H9 (cell line): ENCODE data around the gene SOSTDC1. TPM values are rescaled to one million over a fixed set of nuclear protein-coding genes. Genes with fewer than 3 reads are reported as not detected.

Experiments used
- DNase-seq: peaks from one replicate; pipeline ENCODE4 v3.0.0-alpha.2; 2017
- H2AFZ ChIP-seq: one replicate; pipeline ENCODE4 v1.6.1; 2013; ENCODE audit warnings: mild to moderate bottlenecking, low read length, control low read depth, moderate library complexity
- H2AK5ac ChIP-seq: 2 replicates; pipeline ENCODE4 v1.6.1; 2013; ENCODE audit warnings: low read length, control low read depth, mixed read lengths; ENCODE audit not compliant: insufficient read length
- H2BK120ac ChIP-seq: one replicate; pipeline ENCODE4 v1.6.1; 2013; ENCODE audit warnings: low read depth, mild to moderate bottlenecking, low read length, control low read depth, inconsistent platforms; ENCODE audit not compliant: poor library complexity, severe bottlenecking
- H2BK12ac ChIP-seq: 2 replicates; pipeline ENCODE4 v1.6.1; 2013; ENCODE audit warnings: low read length, control low read depth, mixed read lengths, low read depth; ENCODE audit not compliant: insufficient read length
- H2BK15ac ChIP-seq: 2 replicates; pipeline ENCODE4 v1.6.1; 2013; ENCODE audit warnings: low read depth, low read length, control low read depth
- H2BK20ac ChIP-seq: one replicate; pipeline ENCODE4 v1.6.1; 2013; ENCODE audit warnings: low read depth, mild to moderate bottlenecking, low read length, control low read depth, inconsistent platforms; ENCODE audit not compliant: poor library complexity, severe bottlenecking
- H2BK5ac ChIP-seq: 2 replicates; pipeline ENCODE4 v1.6.1; 2013; ENCODE audit warnings: low read length, control low read depth, mixed read lengths; ENCODE audit not compliant: insufficient read length
- H3K14ac ChIP-seq: 2 replicates; pipeline ENCODE4 v1.6.1; 2013; ENCODE audit warnings: low read length, control low read depth; ENCODE audit not compliant: insufficient read depth
- H3K18ac ChIP-seq: 2 replicates; pipeline ENCODE4 v1.6.1; 2013; ENCODE audit warnings: low read depth, mild to moderate bottlenecking, mixed read lengths, low read length, control low read depth; ENCODE audit not compliant: insufficient read length
- H3K23ac ChIP-seq: 2 replicates; pipeline ENCODE4 v1.6.1; 2013; ENCODE audit warnings: low read length, control low read depth, mixed read lengths, low read depth; ENCODE audit not compliant: insufficient read length
- H3K23me2 ChIP-seq: 2 replicates; pipeline ENCODE4 v1.6.1; 2013; ENCODE audit warnings: low read depth, mild to moderate bottlenecking, mixed read lengths, low read length, control low read depth; ENCODE audit not compliant: insufficient read length, poor library complexity, severe bottlenecking
- H3K27ac ChIP-seq: 2 replicates; pipeline ENCODE4 v1.5.1; 2013; ENCODE audit warnings: low read length, control low read depth, mixed read lengths, low read depth; ENCODE audit not compliant: insufficient read length
- H3K27me3 ChIP-seq: 2 replicates; pipeline ENCODE4 v1.6.1; 2013; ENCODE audit warnings: low read length, control low read depth, inconsistent platforms; ENCODE audit not compliant: insufficient read depth
- H3K4ac ChIP-seq: 2 replicates; pipeline ENCODE4 v1.6.1; 2013; ENCODE audit warnings: low read depth, mild to moderate bottlenecking, control low read depth, inconsistent platforms, low read length, moderate library complexity
- H3K4me1 ChIP-seq: 2 replicates; pipeline ENCODE4 v1.6.1; 2013; ENCODE audit warnings: low read length, control low read depth, inconsistent platforms; ENCODE audit not compliant: insufficient read depth
- H3K4me2 ChIP-seq: 2 replicates; pipeline ENCODE4 v1.6.1; 2013; ENCODE audit warnings: low read length, control low read depth, mixed read lengths; ENCODE audit not compliant: insufficient read length, insufficient read depth
- H3K56ac ChIP-seq: 2 replicates; pipeline ENCODE4 v1.6.1; 2013; ENCODE audit warnings: low read depth, mild to moderate bottlenecking, mixed read lengths, low read length, control low read depth; ENCODE audit not compliant: insufficient read length
- H3K79me1 ChIP-seq: 2 replicates; pipeline ENCODE4 v1.6.1; 2013; ENCODE audit warnings: low read depth, mild to moderate bottlenecking, moderate library complexity, low read length, control low read depth, inconsistent platforms; ENCODE audit not compliant: insufficient read depth, poor library complexity, severe bottlenecking
- H3K79me2 ChIP-seq: 2 replicates; pipeline ENCODE4 v1.6.1; 2013; ENCODE audit warnings: low read length, control low read depth, inconsistent platforms; ENCODE audit not compliant: insufficient read depth
- H3K9ac ChIP-seq: 2 replicates; pipeline ENCODE4 v1.6.1; 2013; ENCODE audit warnings: low read length, control low read depth, mixed read lengths; ENCODE audit not compliant: insufficient read length; ENCODE audit errors: extremely low read depth
- H3K9me3 ChIP-seq: one replicate; pipeline ENCODE4 v1.6.1; 2013; ENCODE audit warnings: low read depth, low read length, inconsistent platforms; ENCODE audit not compliant: control insufficient read depth
- H3T11ph ChIP-seq: one replicate; pipeline ENCODE4 v1.6.1; 2013; ENCODE audit warnings: mild to moderate bottlenecking, low read length, control low read depth, inconsistent platforms
- H4K20me1 ChIP-seq: one replicate; pipeline ENCODE4 v1.6.1; 2013; ENCODE audit not compliant: control insufficient read depth, insufficient read length, insufficient read depth
- H4K5ac ChIP-seq: 2 replicates; pipeline ENCODE4 v1.6.1; 2013; ENCODE audit warnings: low read depth, mild to moderate bottlenecking, mixed read lengths, low read length, control low read depth; ENCODE audit not compliant: insufficient read length
- H4K8ac ChIP-seq: replicated peaks from 2 replicates; pipeline ENCODE4 v1.6.1; 2013; ENCODE audit warnings: low read length, control low read depth, mixed read lengths, low read depth; ENCODE audit not compliant: insufficient read length
- H4K91ac ChIP-seq: 2 replicates; pipeline ENCODE4 v1.6.1; 2013; ENCODE audit warnings: low read depth, mild to moderate bottlenecking, moderate library complexity, mixed read lengths, low read length, control low read depth; ENCODE audit not compliant: insufficient read length
- H3K27ac Mint-ChIP-seq, 3 experiments: 2 replicates in 2 of 3; 3 replicates in 1 of 3; pipeline ENCODE4 v1.8.0; 2020 to 2021; ENCODE audit warnings: mixed read lengths in 3 of 3, mild to moderate bottlenecking in 1 of 3, moderate library complexity in 1 of 3
- H3K27me3 Mint-ChIP-seq: 2 replicates; pipeline ENCODE4 v1.8.0; 2021; ENCODE audit warnings: low read depth, mild to moderate bottlenecking, moderate library complexity, mixed read lengths
- H3K36me3 Mint-ChIP-seq, 3 experiments: 2 replicates in 2 of 3; 3 replicates in 1 of 3; pipeline ENCODE4 v1.8.0; 2020 to 2021; ENCODE audit warnings: low read depth in 3 of 3, mixed read lengths in 3 of 3; ENCODE audit not compliant: insufficient read depth in 1 of 3
- H3K4me1 Mint-ChIP-seq, 2 experiments: 2 replicates each; pipeline ENCODE4 v1.8.0; 2020; ENCODE audit warnings: mixed read lengths in 2 of 2
- H3K4me3 Mint-ChIP-seq, 2 experiments: 2 replicates in 1 of 2; 3 replicates in 1 of 2; pipeline ENCODE4 v1.8.0; 2020 to 2021; ENCODE audit warnings: mild to moderate bottlenecking in 2 of 2, mixed read lengths in 2 of 2, moderate library complexity in 1 of 2
- H3K9me3 Mint-ChIP-seq, 2 experiments: 2 replicates in 1 of 2; 3 replicates in 1 of 2; pipeline ENCODE4 v1.8.0; 2020; ENCODE audit warnings: mild to moderate bottlenecking in 2 of 2, mixed read lengths in 2 of 2, moderate library complexity in 1 of 2
- WGBS: extraction: QIAGEN DNeasy Blood & Tissue Kit; methylation state at CpG from one replicate; pipeline ENCODE4 v1.1.7; 2013; ENCODE audit warnings: missing lambda C conversion rate, low lambda C conversion rate, mixed read lengths; ENCODE audit not compliant: insufficient read length; ENCODE audit errors: extremely low coverage; 5-methylcytosine and 5-hydroxymethylcytosine counted together
- total RNA-seq: library from RNA; stranded (reverse); gene quantifications from 2 replicates; pipeline ENCODE4 v1.2.1, GENCODE V29; 2021
- TF ChIP-seq, protein P1 (sequence below): fragments of 200-600 bp; sonication (generic); conservative IDR thresholded peaks from 3 replicates; pipeline ENCODE4 v1.8.0; 2021; ENCODE audit warnings: antibody characterized with exemption, mild to moderate bottlenecking

SOSTDC1 gene
- total RNA-seq, 1 experiment from 2014 or later, result not detected

DNA sequence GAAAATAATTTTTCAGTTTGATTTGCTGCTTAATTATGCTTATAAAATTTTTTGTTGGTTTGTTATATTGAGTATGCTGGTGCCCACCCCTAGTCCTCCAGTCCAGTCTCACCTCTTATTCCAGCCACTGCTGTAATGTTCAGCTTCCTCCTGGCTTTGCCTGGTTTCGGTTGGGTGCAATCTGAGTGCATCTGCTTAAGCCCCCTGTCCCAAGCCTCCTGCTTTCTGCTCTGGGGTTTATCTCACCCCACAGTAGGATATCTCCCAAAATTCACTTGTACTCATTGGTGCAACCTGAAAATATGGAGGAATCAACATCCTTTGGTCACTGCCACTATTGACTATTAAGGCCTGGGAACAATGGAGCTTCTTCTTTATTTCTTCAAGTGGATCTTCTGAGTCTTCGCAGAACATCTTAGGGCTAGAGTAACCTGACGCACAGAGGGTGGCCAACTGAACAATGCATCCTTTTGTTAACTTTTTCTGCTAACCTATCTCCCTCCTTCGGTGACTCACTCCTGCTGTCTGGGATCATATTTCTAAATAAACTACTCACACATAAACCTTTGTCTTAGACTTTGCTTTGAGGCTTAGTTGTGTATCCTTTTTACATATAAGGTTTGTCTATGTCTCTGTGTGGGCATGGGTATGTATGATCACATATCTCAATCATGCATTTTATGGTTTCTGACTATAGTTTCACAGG lies 19.1 kb upstream of the SOSTDC1 start:
- Histone ChIP-seq H3K9ac (no peak overlapping the region), H3K27ac (no peak overlapping the region), H3K9me3 (no peaks in the 10 kb centered on the region), H3K79me1 (no peaks in the 10 kb centered on the region), H3K23me2 (no peaks in the 10 kb centered on the region), H3K56ac (no peak overlapping the region), H3K4ac (no peak overlapping the region), H3T11ph (no peak overlapping the region), H2BK12ac (no peak overlapping the region), H4K5ac (no peak overlapping the region), H3K4me2 (no peak overlapping the region), H4K20me1 (no peaks in the 10 kb centered on the region), H2AK5ac (no peak overlapping the region), H2BK5ac (no peak overlapping the region), H2BK15ac (no peak overlapping the region), H2AFZ (no peak overlapping the region), H4K91ac (no peak overlapping the region), H2BK20ac (no peak overlapping the region), H2BK120ac (no peak overlapping the region), H3K27me3 (no peaks in the 10 kb centered on the region), H3K18ac (no peak overlapping the region), H3K23ac (no peak overlapping the region), H4K8ac (no peak overlapping the region), H3K14ac (no peak overlapping the region), H3K4me1 (no peaks in the 10 kb centered on the region; the same call in 1 of the 2 replicates), H3K79me2 (no peaks in the 10 kb centered on the region)
- WGBS, result no CpG with 5 or more reads among the region's 4 CpGs
- DNase-seq, result no peak
- no peak overlapping the region for H3K27ac Mint-ChIP-seq
- no peak overlapping the region for H3K4me3 Mint-ChIP-seq
- H3K9me3 Mint-ChIP-seq, result no peaks in the 10 kb centered on the region
- no peaks in the 10 kb centered on the region for H3K36me3 Mint-ChIP-seq
- peaks cover 10% of the 10 kb centered on the region in 2 experiments for H3K4me1 Mint-ChIP-seq
- TF ChIP-seq, protein P1, sequence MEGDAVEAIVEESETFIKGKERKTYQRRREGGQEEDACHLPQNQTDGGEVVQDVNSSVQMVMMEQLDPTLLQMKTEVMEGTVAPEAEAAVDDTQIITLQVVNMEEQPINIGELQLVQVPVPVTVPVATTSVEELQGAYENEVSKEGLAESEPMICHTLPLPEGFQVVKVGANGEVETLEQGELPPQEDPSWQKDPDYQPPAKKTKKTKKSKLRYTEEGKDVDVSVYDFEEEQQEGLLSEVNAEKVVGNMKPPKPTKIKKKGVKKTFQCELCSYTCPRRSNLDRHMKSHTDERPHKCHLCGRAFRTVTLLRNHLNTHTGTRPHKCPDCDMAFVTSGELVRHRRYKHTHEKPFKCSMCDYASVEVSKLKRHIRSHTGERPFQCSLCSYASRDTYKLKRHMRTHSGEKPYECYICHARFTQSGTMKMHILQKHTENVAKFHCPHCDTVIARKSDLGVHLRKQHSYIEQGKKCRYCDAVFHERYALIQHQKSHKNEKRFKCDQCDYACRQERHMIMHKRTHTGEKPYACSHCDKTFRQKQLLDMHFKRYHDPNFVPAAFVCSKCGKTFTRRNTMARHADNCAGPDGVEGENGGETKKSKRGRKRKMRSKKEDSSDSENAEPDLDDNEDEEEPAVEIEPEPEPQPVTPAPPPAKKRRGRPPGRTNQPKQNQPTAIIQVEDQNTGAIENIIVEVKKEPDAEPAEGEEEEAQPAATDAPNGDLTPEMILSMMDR, result no peak
- no peaks in the 10 kb centered on the region for H3K27me3 Mint-ChIP-seq
